Activated CD4-positive, alpha-beta T cell treated with anti-CD3 and anti-CD28 coated beads, Interleukin-2, amount 50 U/mL, for 16 hours (primary cell): Measurements from ENCODE around the gene FNDC8.
"Not testable (repeated sequence)": the region's sequence is repeated elsewhere in the genome, so short reads cannot be mapped to it uniquely, and the experiment has no call there.

ENCODE experiments used
- DNase-seq: peaks from one replicate; pipeline ENCODE4 v3.0.0-alpha.2; 2020

The FNDC8 gene

DNA sequence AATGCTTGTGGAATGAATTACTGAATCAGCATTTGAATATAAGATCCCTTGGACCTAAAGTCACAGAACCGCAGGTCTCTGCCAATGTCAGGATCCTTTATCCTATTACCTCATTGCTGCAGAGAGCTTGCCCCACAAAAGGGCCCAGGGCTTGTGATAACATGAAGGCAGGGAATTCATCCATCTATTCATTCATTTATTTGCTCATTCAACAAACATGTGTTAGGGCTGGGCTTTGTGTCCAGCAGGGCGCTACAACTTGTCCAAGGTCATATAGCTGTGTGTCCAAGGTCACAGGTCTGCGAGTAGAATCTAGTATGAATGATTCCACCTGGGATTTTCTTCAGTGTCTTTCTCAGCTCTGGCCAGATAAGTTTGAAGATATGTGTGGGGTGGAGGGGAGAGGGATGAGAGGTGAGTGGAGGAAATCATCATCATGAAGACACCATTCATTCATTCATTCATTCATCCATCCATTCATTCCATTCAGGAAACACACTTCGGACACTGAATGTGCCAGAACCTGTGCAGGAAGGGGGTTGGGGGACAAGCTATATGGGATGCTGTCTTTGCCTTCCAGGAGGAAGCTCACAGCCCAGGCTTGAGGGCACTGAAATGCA, 24.9 kb downstream of the FNDC8 start:
- DNase-seq, result no peak

DNA sequence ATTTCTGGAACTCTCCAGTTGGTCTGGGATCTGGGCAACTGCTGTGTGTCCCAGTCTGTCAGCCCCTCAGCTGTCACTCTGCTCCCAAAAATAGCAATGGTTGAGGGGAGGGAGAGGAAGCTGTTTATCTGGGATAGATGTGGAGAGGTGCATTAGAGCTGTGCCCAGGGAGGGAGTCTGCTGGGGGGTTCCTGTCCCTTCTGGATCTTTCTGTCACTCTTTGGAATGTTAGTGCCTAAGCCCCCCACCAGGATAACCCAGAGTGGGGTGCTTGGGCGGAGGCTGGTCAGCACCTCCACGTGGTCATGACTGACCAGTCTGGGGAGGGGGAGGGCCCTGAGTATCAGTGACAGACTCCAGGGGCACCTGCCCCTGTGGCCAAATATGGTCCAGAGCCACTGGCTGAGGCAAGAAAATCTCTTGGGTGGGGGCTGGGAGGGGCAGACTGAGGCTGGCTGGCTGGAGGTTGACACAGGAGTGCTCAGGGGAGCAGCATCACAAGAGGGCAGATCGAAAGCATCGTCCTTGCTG, 26.0 kb downstream of the FNDC8 start, which contains the start of gene UNC45B:
UNC45B (plus strand) TSS at position 443 of the 531 bp plus-strand sequence. CDS start 447 bp downstream, outside the sequence.
- DNase-seq, result no peak

DNA sequence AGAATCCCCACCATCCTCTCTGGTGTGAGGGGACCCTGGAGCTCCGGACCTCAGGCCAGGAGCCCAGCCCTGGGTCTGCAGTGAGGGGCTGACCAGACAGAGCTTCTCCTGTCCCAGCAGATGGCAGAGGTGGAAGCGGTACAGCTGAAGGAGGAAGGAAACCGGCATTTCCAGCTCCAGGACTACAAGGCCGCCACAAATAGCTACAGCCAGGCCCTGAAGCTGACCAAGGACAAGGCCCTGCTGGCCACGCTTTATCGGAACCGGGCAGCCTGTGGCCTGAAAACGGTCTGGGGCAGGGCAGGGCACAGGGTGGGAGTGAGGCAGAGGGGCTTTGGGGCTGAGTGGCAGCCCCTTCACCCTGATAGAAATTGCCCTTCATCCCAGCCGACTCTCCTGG, 26.7 kb downstream of the FNDC8 start:
- no peak for DNase-seq

DNA sequence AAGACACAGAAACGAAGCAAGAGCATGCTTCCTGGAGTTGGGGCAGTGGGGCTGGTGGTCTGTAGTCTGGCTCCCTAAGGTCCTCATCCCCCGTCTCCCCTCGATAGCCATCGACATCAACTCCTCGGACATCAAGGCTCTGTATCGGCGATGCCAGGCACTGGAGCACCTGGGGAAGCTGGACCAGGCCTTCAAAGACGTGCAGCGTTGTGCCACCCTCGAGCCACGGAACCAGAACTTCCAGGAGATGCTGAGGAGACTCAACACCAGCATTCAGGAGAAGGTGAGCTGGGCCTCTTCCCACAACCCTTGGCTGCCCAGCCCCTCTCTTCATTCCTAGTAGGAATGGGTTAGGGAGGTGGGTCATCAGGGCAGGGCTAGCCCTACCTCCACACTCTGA, 28.5 kb downstream of the FNDC8 start:
- no peak for DNase-seq

DNA sequence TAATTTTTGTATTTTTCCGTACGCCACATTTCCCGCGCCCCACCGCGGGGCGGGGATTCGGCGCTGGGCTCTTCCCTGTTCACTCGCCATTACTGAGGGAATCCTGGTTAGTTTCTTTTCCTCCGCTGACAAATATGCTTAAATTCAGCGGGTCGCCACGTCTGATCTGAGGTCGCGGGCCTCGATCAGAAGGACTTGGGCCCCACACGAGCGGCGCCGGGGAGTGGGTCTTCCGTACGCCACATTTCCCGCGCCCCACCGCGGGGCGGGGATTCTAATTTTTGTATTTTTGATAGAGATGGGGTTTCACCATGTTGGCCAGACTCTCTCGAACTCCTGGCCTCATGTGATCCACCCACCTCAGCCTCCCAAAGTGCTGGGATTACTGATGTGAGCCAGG, 29.7 kb downstream of the FNDC8 start:
- DNase-seq, result not testable (repeated sequence)

DNA sequence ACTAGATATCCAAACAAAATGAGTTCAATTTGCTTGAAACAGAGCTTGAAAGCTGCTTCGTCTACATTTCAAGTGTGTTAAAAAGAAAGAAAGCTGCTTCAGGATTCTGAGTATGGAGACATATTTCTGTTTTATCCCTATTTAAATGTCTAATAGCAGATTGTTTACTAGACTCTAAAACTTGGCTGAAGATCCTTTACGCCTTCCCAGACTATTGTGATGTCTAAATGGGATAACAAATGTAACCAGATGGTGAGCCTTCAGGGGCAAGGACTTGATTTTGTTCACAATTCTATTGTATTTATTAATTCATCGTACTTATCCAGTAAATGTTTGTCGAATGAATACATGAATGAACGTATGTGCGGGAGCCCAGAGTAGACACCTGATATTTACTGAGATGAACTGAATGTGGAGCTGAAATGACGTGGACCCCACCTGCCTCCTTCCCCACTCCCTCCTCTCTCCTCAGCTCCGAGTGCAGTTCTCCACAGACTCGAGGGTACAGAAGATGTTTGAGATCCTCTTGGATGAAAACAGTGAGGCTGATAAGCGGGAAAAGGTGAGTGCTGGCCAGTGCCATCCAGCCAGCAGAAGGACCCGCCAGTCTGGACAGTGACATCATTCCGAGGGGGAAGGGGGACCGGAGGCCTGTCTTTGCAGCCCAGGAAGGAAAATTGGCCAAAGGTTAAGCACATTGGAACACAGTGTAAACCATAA, 31.2 kb downstream of the FNDC8 start:
- DNase-seq, result no peak

DNA sequence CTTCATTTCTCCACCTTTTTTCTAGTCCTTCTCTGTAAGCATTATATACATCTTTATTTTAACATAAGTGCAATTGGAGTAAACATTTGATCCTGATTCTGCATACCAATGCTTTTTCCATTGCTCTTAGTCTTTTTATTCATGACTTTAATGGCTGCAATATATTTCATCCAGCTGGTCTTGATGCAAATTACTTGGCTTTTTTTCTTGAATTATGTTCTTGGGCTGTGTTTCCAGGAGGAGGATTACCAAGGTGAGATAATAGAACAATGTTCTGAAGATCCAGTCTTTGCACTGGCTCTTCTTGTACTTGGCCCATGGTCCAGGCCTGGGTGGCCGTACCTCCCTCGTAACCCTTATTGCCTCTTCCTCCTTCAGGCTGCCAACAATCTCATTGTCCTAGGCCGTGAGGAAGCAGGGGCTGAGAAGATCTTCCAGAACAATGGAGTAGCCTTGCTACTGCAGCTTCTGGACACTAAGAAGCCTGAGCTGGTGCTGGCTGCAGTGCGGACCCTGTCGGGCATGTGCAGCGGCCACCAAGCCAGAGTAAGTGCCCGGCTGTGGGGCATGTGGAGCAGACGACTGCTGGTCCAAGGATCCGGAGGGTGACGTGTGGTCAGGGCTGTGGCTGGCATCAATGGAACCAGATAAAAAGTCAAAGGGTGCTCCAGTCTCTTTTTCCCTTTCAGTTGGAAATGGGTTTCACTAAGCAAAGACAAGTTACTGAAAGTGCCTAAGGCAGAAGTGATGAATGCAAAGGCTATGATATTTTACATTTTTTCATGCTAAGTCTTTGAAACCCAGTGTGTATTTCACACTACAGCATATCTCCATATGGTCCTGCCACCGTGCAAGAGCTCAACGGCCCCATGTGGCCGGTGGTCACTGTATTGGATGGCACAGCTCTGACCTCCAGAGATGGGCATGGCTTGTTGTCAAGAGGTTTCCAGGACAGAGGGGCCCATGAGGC, 33.1 kb downstream of the FNDC8 start:
- no peak for DNase-seq

DNA sequence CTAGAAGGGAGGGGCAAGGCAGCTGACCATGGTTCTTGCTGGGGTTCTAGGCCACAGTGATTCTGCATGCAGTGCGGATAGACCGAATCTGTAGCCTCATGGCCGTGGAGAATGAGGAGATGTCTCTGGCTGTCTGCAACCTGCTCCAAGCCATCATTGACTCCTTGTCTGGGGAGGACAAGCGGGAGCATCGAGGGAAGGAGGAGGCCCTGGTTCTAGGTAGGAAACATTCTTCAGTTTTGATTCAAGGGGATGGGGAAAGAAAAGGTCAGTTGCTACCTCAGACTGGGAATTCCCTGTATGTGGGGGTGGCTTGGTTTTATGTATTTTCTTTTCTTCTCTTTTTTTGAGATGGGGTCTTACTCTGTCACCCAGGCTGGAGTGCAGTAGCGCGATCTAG, 33.8 kb downstream of the FNDC8 start:
- no peak for DNase-seq

DNA sequence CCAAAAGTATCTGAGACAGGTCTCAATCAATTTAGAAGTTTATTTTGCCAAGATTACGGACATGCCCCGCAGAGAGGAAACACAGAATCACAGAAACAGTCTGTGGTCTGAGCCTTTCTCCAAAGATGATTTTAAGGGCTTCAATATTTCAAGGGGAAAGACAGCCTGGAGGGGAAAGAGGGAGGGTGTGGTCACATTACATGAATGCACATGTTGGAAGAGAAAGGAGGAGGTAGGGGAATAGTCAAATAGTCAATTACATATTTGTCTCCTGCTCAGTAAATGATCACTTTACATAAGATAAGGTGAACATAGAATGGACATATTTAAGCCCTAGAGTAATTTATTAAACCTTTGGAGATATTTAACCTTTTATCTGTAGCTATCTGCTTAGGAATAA, 38.5 kb downstream of the FNDC8 start:
- DNase-seq, result no peak

DNA sequence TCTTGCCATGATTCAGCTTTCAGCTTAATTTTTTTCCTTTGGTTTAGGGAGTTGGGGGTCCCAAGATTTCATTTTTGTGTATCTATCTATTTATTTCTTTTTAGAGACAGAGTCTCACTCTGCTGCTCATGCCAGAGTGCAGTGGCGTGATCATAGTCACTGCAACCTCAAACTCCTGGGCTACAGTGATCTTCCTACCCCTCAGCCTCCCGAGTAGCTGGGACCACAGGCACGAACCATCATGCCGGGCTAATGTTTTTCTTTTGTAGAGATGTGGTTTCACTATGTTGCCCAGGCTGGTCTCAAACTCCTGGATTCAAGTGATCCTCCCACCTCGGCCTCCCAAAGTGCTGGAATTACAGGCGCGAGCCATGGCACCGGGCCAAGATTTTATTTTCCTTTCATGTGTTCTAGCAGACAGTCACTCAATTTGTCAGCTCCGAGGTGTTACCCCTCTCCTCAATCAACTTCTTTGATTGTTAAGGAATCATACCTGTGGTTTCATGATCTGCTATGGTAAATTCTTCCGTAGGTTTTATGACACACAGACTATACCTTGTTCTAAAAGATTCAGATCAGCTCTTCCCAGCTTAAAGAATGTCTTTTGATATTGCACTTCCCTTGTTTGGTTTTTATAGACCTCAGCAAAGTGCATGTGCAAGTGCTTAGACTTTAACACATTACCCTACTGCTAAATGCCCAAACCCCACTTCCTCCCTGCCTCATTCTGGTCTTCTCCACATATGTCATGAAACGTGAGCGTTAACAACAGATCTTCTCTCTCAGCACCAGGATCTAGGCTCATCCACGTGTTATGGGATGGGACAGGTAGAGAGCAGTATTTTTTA, 39.2 kb downstream of the FNDC8 start:
- DNase-seq, result peak; percentile 20

DNA sequence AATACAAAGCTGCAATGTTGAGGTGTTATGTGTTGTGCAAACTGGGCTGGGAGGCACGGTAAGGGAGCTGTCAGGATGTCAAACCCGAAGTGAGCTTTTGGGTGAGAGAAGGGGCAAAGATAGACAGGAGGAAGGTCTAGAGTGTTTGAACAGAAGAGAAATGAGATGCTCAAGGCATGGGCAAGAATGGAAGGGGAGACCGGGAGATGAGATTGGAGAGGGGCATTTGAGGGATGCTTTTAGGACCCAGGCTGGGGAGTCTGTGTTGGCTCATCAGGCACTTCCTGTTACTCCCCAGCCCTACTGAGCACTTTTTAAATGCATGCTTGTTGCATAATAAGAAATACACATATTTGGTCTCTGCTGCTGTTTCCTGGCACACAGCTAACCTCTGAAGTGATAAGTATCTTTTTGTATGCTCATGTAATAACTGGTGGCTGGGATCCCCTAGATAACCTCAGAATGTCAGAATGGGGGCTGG, 39.9 kb downstream of the FNDC8 start:
- DNase-seq, result peak; percentile 24

DNA sequence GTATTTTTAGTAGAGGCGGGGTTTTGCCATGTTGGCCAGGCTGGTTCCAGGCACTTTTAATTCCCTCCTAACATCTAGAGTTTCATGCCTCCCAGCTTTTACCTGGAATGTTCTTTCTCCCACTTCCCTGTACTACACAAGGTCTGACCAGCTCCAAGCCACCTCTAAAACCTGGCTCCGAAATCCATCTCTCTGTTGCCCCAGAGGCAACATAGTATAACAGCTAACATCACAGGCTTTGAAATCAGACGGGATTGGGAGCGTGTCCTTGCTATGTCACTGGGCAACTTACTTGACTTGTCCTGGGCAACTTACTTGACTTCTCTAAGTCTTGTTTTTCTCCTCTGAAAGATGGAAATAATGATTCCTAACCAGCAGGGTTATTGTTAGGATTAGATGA, 41.3 kb downstream of the FNDC8 start:
- DNase-seq, result no peak

DNA sequence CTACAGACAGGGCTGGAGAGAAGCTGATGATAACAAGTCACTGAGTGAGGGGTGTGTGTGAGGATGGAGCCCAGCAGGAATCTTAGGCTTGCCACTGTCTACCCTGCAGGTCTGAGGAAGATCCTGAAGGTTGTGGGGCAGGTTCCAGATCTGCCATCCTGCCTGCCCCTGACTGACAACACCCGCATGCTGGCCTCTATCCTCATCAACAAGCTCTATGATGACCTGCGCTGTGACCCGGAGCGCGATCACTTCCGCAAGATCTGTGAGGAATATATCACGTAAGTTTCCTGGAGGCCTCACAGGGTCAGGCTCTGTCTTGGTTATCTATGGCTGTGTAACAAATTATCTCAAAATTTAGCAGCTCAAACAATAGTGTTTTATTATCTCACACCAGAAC, 42.5 kb downstream of the FNDC8 start:
- DNase-seq, result no peak

DNA sequence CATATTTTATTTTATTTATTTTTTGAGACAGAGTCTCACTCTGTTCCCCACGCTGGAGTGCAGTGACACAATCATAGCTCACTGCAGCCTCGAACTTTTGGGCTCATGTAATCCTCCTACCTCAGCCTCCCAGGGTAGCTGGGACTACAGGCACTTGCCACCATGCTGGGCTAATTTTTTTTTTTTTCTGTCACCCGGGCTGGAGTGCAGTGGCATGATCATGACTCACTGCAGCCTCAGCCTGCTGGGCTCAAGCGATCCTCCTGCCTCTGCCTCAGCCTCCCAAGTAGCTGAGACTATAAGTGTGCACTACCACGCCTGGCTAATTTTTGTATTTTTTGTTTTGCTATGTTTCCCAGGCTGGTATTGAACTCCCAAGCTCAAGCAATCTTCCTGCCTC, 43.3 kb downstream of the FNDC8 start:
- no peak for DNase-seq

DNA sequence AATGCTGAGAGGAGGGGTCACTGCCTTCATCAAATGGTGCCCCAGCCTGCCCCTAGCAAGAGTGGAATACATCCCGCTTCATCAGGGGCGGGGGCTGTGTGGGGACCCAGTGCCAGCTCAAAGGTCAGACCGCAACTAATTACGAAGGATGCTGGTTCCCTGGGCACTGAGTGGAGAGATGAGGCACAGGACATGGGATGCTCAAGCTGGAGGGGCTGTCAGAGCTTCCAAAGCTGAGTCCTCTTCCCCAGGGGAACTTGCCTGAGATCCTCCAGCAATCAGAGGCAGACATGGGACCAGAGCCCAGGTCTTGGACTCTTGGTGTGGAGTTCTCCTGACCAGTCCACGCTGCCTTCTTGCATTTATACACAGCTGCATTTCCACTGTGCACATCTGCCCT, 45.1 kb downstream of the FNDC8 start:
- DNase-seq, result no peak

DNA sequence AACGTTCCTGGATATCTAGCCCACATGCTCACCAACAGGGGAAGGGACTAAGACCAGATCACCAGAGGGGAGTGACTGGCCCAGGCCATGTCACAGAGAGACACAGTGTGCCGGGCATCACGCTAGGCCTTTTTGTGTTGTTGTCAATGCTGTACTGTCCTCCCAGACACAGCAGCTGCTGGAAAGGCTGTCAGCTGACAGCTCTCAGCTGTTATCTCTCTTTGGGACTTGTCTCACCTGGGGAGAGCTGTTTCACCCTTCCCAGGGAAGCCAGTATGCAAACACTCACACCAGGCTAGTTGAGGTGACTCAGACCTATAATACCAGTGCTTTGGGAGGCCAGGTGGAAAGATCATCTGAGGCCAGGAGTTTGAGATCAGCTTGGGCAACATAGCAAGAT, 45.6 kb downstream of the FNDC8 start:
- DNase-seq, result no peak

DNA sequence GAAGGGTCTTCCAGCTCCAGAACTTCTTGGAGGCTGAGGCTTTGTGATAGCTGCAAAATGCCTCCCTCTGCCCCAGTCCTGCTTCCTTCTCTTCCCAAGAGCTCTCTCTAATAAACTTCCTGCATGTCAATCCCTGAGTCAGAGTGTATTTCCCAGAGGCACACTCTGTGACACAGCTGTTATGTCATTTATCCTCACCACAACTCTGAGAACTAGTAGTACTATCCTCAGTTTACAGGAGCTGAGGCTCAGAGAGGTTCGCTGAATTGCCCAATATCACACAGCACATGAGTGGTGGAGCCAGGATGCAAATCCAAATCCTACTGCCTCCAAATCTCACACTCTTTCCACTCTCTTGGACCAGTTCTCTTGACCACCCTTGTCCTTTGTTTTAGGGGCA, 46.3 kb downstream of the FNDC8 start:
- DNase-seq, result no peak

DNA sequence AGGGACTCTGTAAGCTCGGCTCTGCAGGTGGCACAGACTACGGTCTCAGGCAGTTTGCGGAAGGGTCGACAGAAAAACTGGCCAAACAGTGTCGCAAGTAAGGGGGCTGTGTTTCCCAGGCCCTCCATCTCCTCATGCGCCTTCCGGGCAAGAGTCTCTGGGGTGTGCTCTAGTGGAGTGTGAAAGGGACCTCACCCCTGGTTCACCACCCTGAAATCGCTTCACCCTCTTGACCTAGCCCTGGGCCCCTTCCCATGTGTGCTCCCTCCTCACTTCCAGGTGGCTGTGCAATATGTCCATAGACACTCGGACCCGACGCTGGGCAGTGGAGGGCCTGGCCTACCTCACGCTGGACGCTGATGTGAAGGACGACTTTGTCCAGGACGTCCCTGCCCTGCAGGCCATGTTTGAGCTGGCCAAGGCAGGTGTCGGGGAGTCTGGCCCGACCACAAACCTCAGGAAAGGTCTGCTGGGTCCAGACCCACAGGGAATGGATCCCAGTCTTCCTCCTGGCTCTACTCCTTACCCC, 48.5 kb downstream of the FNDC8 start:
- DNase-seq, result no peak

DNA sequence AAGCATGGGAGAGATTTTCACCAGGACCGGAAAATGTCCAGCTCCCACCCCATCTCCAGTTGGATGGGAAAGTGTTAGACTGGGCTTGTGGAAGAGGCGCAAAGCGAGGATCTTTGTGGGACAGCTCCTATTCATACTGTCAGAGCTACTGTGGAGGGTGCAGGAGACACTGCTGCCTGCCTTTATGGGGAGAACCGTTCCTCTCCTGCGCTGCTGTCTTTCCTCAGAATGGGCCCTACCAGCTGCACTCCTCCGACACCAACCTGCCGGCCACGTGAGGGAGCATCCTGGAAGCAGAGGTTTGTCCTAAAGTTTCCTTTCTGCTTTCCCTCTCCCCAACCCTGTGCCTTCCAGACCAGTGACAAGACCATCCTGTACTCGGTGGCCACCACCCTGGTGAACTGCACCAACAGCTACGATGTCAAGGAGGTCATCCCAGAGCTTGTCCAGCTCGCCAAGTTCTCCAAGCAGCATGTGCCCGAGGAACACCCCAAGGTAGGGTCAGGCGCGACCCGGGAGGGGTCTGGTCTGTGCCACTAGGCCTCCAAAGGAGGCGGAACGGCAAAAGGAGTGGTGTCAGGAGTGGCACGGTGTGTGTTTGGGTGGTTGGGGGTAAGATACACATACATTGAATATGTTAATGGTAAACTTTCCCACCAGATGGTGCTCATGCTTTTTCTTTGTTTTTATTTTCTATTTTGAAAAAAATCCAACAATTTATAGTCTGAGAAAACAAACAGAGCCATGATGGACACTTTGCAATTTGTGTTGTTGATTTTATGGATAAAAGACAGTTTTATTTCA, 49.8 kb downstream of the FNDC8 start:
- peak; percentile 42 for DNase-seq

DNA sequence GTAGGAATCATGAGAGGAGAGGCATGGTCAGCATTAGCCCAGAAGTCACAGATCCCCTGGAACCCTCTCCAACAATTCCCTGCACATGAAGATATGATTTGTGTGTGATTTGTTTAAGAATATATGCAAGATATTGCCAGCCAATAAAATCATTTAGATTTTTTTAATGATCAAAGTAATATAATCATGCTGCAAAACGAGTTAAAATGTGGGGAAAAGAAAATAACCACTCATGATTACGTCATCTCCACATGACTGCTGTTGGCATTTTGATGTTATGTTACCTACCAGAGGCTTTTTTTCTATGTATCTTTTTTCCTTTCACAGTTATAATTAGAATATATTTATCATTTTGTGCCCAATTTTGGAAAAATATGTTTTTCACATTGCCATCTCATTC, 50.4 kb downstream of the FNDC8 start:
- no peak for DNase-seq

DNA sequence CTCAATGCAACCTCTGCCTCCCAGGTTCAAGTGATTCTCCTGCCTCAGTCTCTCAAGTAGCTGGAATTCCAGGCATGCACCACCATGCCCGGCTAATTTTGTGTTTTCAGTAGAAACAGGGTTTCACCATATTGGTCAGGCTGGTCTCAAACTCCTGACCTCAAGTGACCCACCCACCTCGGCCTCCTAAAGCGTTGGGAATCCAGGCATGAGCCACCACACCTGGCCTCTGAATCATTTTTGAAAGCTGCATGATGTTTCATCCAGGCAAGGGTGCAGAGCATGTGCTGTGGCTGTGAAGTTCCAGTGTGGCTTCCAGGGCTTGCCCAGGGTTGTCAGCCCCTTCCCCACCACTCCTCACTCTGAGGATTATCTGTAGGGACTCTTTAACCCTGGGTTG, 50.9 kb downstream of the FNDC8 start:
- not testable (repeated sequence) for DNase-seq
